Left ventricle myocardium inferior (tissue), 1 donor: ENCODE measurements around the gene GPC5. TPM values are rescaled to one million over a fixed set of nuclear protein-coding genes. Genes with fewer than 3 reads are reported as not detected.

ENCODE experiments used
- DNase-seq: peaks from one replicate; pipeline ENCODE4 v3.0.0-alpha.2; 2020
- H3K27ac ChIP-seq: fragments of 200-600 bp; replicated peaks from 2 replicates; pipeline ENCODE4 v1.8.0; 2021
- H3K27me3 ChIP-seq: fragments of 200-600 bp; 2 replicates; pipeline ENCODE4 v1.8.0; 2021; ENCODE audit warnings: low read depth
- H3K36me3 ChIP-seq: fragments of 200-600 bp; 2 replicates; pipeline ENCODE4 v1.8.0; 2021
- H3K4me1 ChIP-seq: fragments of 200-600 bp; 2 replicates; pipeline ENCODE4 v1.8.0; 2021
- H3K4me3 ChIP-seq: fragments of 200-600 bp; 2 replicates; pipeline ENCODE4 v1.8.0; 2021; ENCODE audit warnings: mild to moderate bottlenecking, moderate library complexity
- H3K9me3 ChIP-seq: fragments of 200-600 bp; replicated peaks from 2 replicates; pipeline ENCODE4 v1.8.0; 2021
- CTCF ChIP-seq: fragments of 200-600 bp; IDR thresholded peaks from 2 replicates; pipeline ENCODE4 v1.8.0; 2021; ENCODE audit warnings: antibody characterized with exemption, mild to moderate bottlenecking, borderline replicate concordance
- intact Hi-C: fragments of 100-400 bp; cut with micrococcal nuclease; formaldehyde crosslinking; loops from one replicate; pipeline ENCODE4 v1.11.0; 2022
- total RNA-seq: library from RNA; stranded (reverse); fragmentation: NEBNext Ultra II Directional; extraction: Animal tissue kit (Norgen Biotek cat#: 25700); gene quantifications from one replicate; pipeline ENCODE4 v1.2.1, GENCODE V29; 2021
- donor health status: DM: no; HTN: yes; CAD: no; lungs with severe emphysema.

Gene GPC5
- total RNA-seq, 1 donor from 2014 or later = 1.5 TPM

- no peak for TF ChIP-seq CTCF
- no peaks in the 10 kb centered on the region for H3K36me3 ChIP-seq
- no peaks in the 10 kb centered on the region for H3K4me1 ChIP-seq
- DNase-seq = no peak
- intact Hi-C loops = no loop called here
- no peak overlapping the region for H3K4me3 ChIP-seq
- no peaks in the 10 kb centered on the region for H3K9me3 ChIP-seq
- no peaks in the 10 kb centered on the region for H3K27me3 ChIP-seq
- no peak overlapping the region for H3K27ac ChIP-seq
Measured at GRCh38 chr13:92553470-92554114, 1155.2 kb downstream of the GPC5 start.

- H3K27me3 ChIP-seq = no peaks in the 10 kb centered on the region
- DNase-seq = no peak
- H3K4me3 ChIP-seq = no peak overlapping the region
- no peak for TF ChIP-seq CTCF
- no peak overlapping the region for H3K27ac ChIP-seq
- peaks cover 5% of the 10 kb centered on the region for H3K9me3 ChIP-seq
- no peaks in the 10 kb centered on the region for H3K4me1 ChIP-seq
- no peaks in the 10 kb centered on the region for H3K36me3 ChIP-seq
- intact Hi-C loops = no loop called here
Measured at GRCh38 chr13:92560883-92561282, 1162.5 kb downstream of the GPC5 start.

- Histone ChIP-seq H3K27me3 (no peaks in the 10 kb centered on the region), H3K9me3 (peaks cover 5% of the 10 kb centered on the region), H3K4me3 (no peak overlapping the region), H3K36me3 (no peaks in the 10 kb centered on the region), H3K4me1 (no peaks in the 10 kb centered on the region), H3K27ac (no peak overlapping the region)
- intact Hi-C loops = no loop called here
- no peak for TF ChIP-seq CTCF
- DNase-seq = no peak
Measured at GRCh38 chr13:92564942-92565341, 1166.5 kb downstream of the GPC5 start.

- H3K27ac ChIP-seq = no peak overlapping the region
- TF ChIP-seq CTCF = no peak
- no peak overlapping the region for H3K4me3 ChIP-seq
- DNase-seq = no peak
- H3K4me1 ChIP-seq = no peaks in the 10 kb centered on the region
- peaks cover 5% of the 10 kb centered on the region for H3K9me3 ChIP-seq
- H3K36me3 ChIP-seq = no peaks in the 10 kb centered on the region
- intact Hi-C loops = no loop called here
- no peaks in the 10 kb centered on the region for H3K27me3 ChIP-seq
Measured at GRCh38 chr13:92566767-92567166, 1168.3 kb downstream of the GPC5 start.

GRCh38 chr13:92572190-92572589, 1173.8 kb downstream of the GPC5 start:
- Histone ChIP-seq H3K27ac (no peak overlapping the region), H3K27me3 (no peaks in the 10 kb centered on the region), H3K4me1 (no peaks in the 10 kb centered on the region), H3K4me3 (no peak overlapping the region), H3K36me3 (no peaks in the 10 kb centered on the region), H3K9me3 (no peaks in the 10 kb centered on the region)
- intact Hi-C loops = no loop called here
- TF ChIP-seq CTCF = no peak
- DNase-seq = no peak
